Activated CD4-positive, alpha-beta T cell treated with anti-CD3 and anti-CD28 coated beads for 4 hours (primary cell): ENCODE data around the gene AICDA.
"Not testable (repeated sequence)": the region's sequence is repeated elsewhere in the genome, so short reads cannot be mapped to it uniquely, and the experiment has no call there.

Source experiments
- DNase-seq, 2 donors: peaks; one replicate each; pipeline ENCODE4 v3.0.0-alpha.2; 2020

AICDA gene

GRCh38 chr12:8612629-8613028, at the start of gene AICDA:
AICDA (minus strand) TSS chr12:8612859; CDS start chr12:8612767, 92 bp downstream.
- no peak for DNase-seq

GRCh38 chr12:8661751-8662150, 49.1 kb upstream of the AICDA start:
- no peak for DNase-seq

DNA sequence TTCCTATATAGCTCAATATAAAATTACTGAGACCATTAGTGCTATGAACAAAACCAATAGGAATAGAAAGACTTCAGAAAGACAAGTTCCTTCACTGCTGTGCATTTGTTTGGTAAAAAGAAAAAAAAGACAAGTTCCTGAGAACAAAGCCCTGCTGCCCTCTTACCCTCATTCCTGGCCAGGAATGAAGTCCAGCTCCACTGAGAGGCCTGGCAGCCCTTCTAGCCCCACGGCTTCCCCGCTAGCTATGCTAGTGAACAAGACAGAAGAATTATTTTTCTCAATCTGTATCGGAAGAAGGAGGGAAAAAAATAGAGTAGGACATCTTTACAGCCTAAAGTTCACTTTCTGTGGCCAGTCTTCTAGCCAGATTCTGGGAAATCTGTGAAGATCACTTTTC, 48.4 kb upstream of the AICDA start:
- no peak for DNase-seq

DNA sequence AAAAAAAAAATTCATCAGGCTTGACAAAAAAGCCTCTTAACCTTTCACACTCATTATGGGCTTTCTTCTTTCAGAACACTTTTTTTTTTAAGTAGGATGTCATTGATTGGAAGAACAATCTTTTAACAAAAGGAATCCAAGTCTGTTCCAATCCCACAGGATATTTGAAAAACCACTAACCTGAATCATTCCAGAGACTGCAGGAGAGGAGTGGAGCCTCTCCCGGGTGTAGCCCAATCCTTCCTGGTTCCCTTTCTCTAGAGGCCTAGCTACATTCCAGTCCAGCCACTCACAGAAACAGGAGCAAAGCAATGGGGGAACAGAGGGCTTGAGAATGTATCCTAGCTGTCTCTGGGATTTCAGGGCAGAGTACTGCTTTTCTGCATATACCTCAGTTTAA, 45.7 kb upstream of the AICDA start:
- no peak for DNase-seq

DNA sequence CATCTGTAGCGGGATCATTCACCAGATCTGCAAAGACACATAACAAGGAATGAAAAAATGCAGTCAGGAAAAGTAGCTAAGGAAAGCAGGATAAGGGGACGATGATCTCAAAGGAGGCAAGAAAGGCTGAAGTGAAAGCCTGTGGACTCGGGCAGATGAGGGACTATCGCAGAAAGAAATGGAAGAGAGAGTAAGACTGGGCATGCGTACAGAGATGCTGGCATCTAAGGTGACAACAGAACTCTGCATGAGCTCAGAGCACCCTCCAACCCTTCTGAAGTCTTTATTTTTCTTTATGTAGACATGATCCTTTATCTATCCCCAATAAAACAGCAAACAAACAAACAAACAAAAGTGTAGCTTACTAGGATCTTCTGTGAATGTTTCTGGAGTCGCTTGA, 42.8 kb upstream of the AICDA start:
- no peak for DNase-seq

GRCh38 chr12:8648576-8649205, 36.0 kb upstream of the AICDA start:
- peak; percentile 36 to 45 for DNase-seq

DNA sequence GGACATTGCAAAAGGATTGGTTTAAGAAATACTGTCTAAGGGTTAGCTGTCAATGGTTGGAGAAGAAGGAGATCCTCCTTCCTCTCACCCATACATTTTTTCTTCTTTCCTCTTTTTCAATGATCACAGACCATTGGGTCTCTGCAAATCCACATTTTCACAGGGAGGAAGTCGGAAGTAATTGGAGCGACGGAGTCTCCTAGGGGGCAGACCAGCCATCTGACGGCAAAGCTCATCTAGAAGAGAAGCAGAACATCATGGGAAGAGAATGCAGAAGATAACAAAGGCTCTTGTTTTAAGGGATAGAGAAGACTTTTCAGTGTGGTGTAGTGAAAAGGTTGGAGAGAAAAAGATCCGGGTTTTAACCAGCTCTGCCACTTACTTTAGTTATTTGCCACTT, 35.3 kb upstream of the AICDA start:
- no peak for DNase-seq

- DNase-seq: peak; percentile 42 to 55
These were observed 31.9 kb upstream of the AICDA start for GRCh38 chr12:8644345-8645248.

DNA sequence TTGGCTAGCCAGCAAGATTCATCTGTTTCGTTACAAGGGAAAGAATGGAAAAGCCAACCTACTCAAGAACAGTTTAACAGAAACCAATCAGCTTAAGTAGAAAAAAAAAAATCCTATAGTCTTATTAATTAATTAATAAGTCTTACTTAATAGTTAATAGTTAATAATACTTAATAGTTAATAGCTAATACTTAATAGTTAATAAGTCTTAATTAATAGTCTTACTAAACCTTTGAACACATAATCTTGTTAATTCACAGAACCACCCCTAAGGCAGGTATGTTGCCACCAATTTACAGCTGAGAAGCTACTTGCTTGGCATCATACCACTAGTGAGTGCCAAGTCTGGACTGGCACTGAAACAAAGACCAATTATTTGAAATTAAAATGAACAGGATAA, 30.1 kb upstream of the AICDA start:
- DNase-seq: no peak

- no peak for DNase-seq
These were observed 27.3 kb upstream of the AICDA start for GRCh38 chr12:8639936-8640335.

DNA sequence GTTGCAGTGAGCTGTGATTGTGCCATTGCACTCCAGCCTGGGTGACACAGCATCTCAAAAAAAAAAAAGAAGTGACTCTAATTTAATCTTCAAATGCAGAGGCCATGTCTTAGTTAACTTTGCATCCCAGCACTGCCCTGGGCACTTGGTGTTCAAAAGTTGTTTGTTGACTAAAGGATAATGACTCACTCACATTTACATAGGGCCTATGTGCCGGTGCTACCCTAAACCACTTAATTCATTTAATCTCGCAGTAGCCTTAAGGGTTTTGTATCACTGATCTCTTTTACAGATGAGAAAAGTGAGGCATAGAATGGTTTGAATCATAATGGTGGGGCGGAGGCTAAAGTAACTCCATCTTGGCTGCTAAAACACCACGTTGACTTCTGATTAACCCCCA, 26.3 kb upstream of the AICDA start:
- DNase-seq: no peak

DNA sequence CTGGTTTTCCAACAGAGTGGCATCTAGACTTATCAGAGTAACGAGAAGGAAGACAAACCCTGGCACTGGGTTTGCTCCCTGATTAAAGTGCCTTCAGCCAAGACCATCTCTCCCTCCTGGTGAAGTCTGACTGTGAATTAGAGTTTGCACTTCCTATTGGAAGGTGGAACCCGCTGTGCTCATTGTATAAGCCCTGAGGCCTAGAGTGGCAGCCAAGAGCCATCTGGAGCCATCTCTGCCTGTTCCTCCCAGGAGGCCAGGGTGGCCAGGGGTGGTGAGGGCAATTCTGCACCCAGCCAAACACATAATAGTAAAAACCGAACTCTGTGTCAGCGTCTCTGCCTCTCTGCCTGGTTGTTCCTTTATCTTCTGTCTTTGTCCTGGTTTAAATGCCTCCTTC, 25.0 kb upstream of the AICDA start:
- DNase-seq: no peak

GRCh38 chr12:8637244-8637643, 24.6 kb upstream of the AICDA start:
- DNase-seq: no peak

DNA sequence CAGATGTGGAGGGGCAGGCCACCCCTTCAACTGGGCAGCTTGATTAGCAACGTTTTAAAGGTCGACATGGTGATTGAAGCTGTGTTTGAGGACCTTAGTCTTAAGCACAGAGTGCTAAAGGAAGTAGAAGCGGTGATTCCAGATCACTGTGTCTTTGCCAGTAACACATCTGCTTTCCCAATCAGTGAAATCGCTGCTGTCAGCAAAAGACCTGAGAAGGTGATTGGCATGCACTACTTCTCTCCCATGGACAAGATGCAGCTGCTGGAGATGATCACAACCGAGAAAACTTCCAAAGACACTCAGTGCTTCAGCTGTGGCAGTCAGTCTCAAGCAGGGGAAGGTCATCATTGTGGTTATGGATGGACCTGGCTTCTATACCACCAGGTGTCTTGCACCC, 23.9 kb upstream of the AICDA start:
- no peak for DNase-seq

GRCh38 chr12:8636007-8636346, 23.3 kb upstream of the AICDA start:
- not testable (repeated sequence) for DNase-seq

GRCh38 chr12:8635342-8636006, 22.8 kb upstream of the AICDA start:
- DNase-seq: not testable (repeated sequence)

GRCh38 chr12:8630131-8630530, 17.5 kb upstream of the AICDA start:
- DNase-seq: no peak

- no peak for DNase-seq
These were observed 16.9 kb upstream of the AICDA start for GRCh38 chr12:8629486-8630033.

DNA sequence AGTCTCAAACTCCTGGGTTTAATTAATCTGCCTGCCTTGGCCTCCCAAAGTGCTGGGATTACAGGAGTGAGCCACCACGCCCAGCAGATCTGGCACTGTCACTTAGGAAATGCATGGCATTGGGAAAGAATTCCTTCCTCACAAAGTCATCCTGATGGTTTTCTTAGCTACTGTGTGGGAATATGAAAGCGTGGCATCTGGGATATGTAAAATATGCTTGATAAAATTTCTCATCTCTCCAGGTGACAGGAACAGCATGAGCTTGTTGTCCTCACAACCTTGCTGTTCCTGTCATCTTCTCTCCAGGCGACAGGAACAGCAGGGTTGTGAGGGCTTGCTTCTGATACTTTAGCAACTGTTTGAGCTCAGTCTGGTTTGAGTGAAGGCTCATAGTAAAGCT, 16.1 kb upstream of the AICDA start:
- DNase-seq: no peak

GRCh38 chr12:8624750-8625149, 12.1 kb upstream of the AICDA start:
- DNase-seq: not testable (repeated sequence)

DNA sequence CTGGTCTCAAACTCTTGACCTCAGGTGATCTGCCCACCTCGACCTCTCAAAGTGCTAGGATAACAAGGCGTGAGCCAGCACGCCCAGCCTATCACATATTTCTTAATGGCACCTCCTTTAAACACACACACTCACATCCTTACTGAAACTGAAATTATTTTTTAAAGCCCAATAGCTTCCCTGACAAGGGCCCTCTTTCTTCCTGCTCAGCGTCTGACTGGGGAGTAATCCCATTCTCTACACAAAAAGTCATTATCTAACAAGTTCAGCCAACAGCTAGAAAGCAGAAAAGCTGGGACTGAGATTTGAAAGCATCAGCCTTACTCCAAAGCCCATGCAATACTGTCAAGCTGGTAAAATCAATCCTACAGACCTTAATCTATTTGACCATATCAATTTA, 10.0 kb upstream of the AICDA start:
- DNase-seq: no peak

GRCh38 chr12:8615206-8615605, 2.5 kb upstream of the AICDA start:
- no peak for DNase-seq

GRCh38 chr12:8613881-8614280, 1.2 kb upstream of the AICDA start:
- DNase-seq: not testable (repeated sequence)
